IMR-90 (cell line): ENCODE data around the gene ZNF581. TPM values are rescaled to one million over a fixed set of nuclear protein-coding genes. Genes with fewer than 3 reads are reported as not detected.
A peak's percentile ranks its signal among the peaks of the same experiment; 100 is the strongest.

Experiments used
- ATAC-seq: fragments of 200-7000 bp; cut with Tn5 transposase; 2 replicates; pipeline ENCODE4 v1.9.1; 2020; ENCODE audit warnings: low read depth, mild to moderate bottlenecking, moderate library complexity
- BruUV-seq: library from RNA; stranded (reverse); fragments of 400-500 nt; replicated peaks from 2 replicates; lab custom pipeline; 2021; lab: Mats Ljungman, UMichigan
- CTCF ChIA-PET: fragments of 300-600 bp; formaldehyde crosslinking; extraction: SDS; loops from one replicate; lab custom pipeline; 2021; ENCODE audit warnings: antibody characterized with exemption; lab: Yijun Ruan, JAX
- POLR2A ChIA-PET: fragments of 300-600 bp; sonication (Branson Sonifier 250); formaldehyde crosslinking; loops from one replicate; lab custom pipeline; 2022; ENCODE audit warnings: antibody characterized with exemption; ENCODE audit not compliant: unreplicated experiment; lab: Charles Lee
- DNase-seq: peaks from one replicate; pipeline ENCODE4 v3.0.0; 2013
- H2AFZ ChIP-seq: replicated peaks from 2 replicates; pipeline ENCODE3; 2013; ENCODE audit warnings: low read length, mild to moderate bottlenecking; ENCODE audit not compliant: poor library complexity
- H2AK5ac ChIP-seq: 2 replicates; pipeline ENCODE4 v1.6.1; 2013; ENCODE audit warnings: low read depth, low read length, inconsistent platforms
- H2AK9ac ChIP-seq: replicated peaks from 2 replicates; pipeline ENCODE3; 2013; ENCODE audit warnings: mild to moderate bottlenecking, low read depth, low read length, moderate library complexity; ENCODE audit not compliant: poor library complexity
- H2BK120ac ChIP-seq: 2 replicates; pipeline ENCODE4 v1.6.1; 2013; ENCODE audit warnings: low read depth, low read length, inconsistent platforms
- H2BK15ac ChIP-seq: 3 replicates; pipeline ENCODE4 v1.6.1; 2013; ENCODE audit warnings: low read depth, low read length, inconsistent platforms
- H2BK20ac ChIP-seq: 2 replicates; pipeline ENCODE4 v1.6.1; 2013; ENCODE audit warnings: low read depth, mild to moderate bottlenecking, inconsistent platforms, low read length, moderate library complexity
- H2BK5ac ChIP-seq: 2 replicates; pipeline ENCODE4 v1.6.1; 2013; ENCODE audit warnings: mild to moderate bottlenecking, low read depth, low read length, inconsistent platforms; ENCODE audit not compliant: poor library complexity, severe bottlenecking
- H3K14ac ChIP-seq: replicated peaks from 2 replicates; pipeline ENCODE4 v1.6.1; 2013; ENCODE audit warnings: low read depth, low read length, inconsistent platforms
- H3K18ac ChIP-seq: 2 replicates; pipeline ENCODE4 v1.6.1; 2013; ENCODE audit warnings: low read depth, low read length, control low read depth
- H3K23ac ChIP-seq: 2 replicates; pipeline ENCODE4 v1.6.1; 2013; ENCODE audit warnings: low read depth, low read length, inconsistent platforms
- H3K27ac ChIP-seq: 2 replicates; pipeline ENCODE4 v1.5.1; 2013; ENCODE audit warnings: mild to moderate bottlenecking, control low read depth, low read length; ENCODE audit not compliant: insufficient read depth
- H3K27me3 ChIP-seq: 2 replicates; pipeline ENCODE4 v1.6.1; 2013; ENCODE audit warnings: low read length; ENCODE audit not compliant: control insufficient read depth, insufficient read depth
- H3K36me3 ChIP-seq: 2 replicates; pipeline ENCODE4 v1.6.1; 2013; ENCODE audit warnings: low read length, mixed read lengths; ENCODE audit not compliant: control insufficient read depth, insufficient read depth
- H3K4ac ChIP-seq: 2 replicates; pipeline ENCODE4 v1.6.1; 2013; ENCODE audit warnings: low read depth, low read length, inconsistent platforms
- H3K4me1 ChIP-seq: 2 replicates; pipeline ENCODE4 v1.6.1; 2013; ENCODE audit warnings: low read length, mixed read lengths; ENCODE audit not compliant: control insufficient read depth, insufficient read depth
- H3K4me2 ChIP-seq: 2 replicates; pipeline ENCODE4 v1.6.1; 2013; ENCODE audit warnings: low read depth, mild to moderate bottlenecking, control low read depth, low read length, moderate library complexity
- H3K4me3 ChIP-seq: 2 replicates; pipeline ENCODE4 v1.5.1; 2013; ENCODE audit warnings: low read depth, mild to moderate bottlenecking, control low read depth, low read length, moderate library complexity; ENCODE audit not compliant: insufficient read depth
- H3K56ac ChIP-seq: 2 replicates; pipeline ENCODE4 v1.6.1; 2013; ENCODE audit warnings: low read length, inconsistent platforms; ENCODE audit not compliant: insufficient read depth; ENCODE audit errors: extremely low read depth
- H3K79me1 ChIP-seq, 2 experiments: 2 replicates each; pipeline ENCODE4 v1.6.1; 2013; ENCODE audit warnings: low read length in 2 of 2, inconsistent platforms in 1 of 2, low read depth in 1 of 2
- H3K9ac ChIP-seq: 2 replicates; pipeline ENCODE4 v1.6.1; 2013; ENCODE audit warnings: low read depth, low read length, control low read depth
- H3K9me1 ChIP-seq: 2 replicates; pipeline ENCODE4 v1.6.1; 2013; ENCODE audit warnings: low read length, inconsistent platforms; ENCODE audit not compliant: insufficient read depth
- H3K9me3 ChIP-seq: 2 replicates; pipeline ENCODE4 v1.6.1; 2013; ENCODE audit warnings: low read length; ENCODE audit not compliant: control insufficient read depth, insufficient read depth
- H4K20me1 ChIP-seq: 2 replicates; pipeline ENCODE4 v1.6.1; 2013; ENCODE audit warnings: low read length, inconsistent platforms; ENCODE audit not compliant: insufficient read depth
- H4K5ac ChIP-seq: 2 replicates; pipeline ENCODE4 v1.6.1; 2013; ENCODE audit warnings: mild to moderate bottlenecking, low read depth, low read length, control low read depth
- H4K8ac ChIP-seq, 2 experiments: 2 replicates each; pipeline ENCODE4 v1.6.1; 2013; ENCODE audit warnings: low read depth in 2 of 2, low read length in 2 of 2, control low read depth in 1 of 2, inconsistent platforms in 1 of 2
- H4K91ac ChIP-seq: 2 replicates; pipeline ENCODE4 v1.6.1; 2013; ENCODE audit warnings: low read depth, low read length, inconsistent platforms; ENCODE audit not compliant: insufficient read depth
- BHLHE40 ChIP-seq: fragments of 150-350 bp; IDR thresholded peaks from 2 replicates; pipeline ENCODE4 v1.6.1; 2016; ENCODE audit warnings: mild to moderate bottlenecking, low read depth, low read length
- CEBPB ChIP-seq: IDR thresholded peaks from 2 replicates; pipeline ENCODE4 v1.6.1; 2012; ENCODE audit warnings: low read depth, low read length, improper control_type of control experiment
- CHD1 ChIP-seq: IDR thresholded peaks from 2 replicates; pipeline ENCODE4 v1.6.1; 2012; ENCODE audit warnings: low read depth, low read length, improper control_type of control experiment
- CTCF ChIP-seq: conservative IDR thresholded peaks from 2 replicates; pipeline ENCODE4 v1.5.1; 2012; ENCODE audit warnings: mild to moderate bottlenecking, low read depth, low read length, improper control_type of control experiment
- FOS ChIP-seq: fragments of 150-350 bp; IDR thresholded peaks from 2 replicates; pipeline ENCODE4 v1.6.1; 2016; ENCODE audit warnings: low read depth, low read length
- MAFK ChIP-seq: IDR thresholded peaks from 2 replicates; pipeline ENCODE4 v1.6.1; 2012; ENCODE audit warnings: low read depth, low read length, improper control_type of control experiment
- MAZ ChIP-seq: IDR thresholded peaks from 2 replicates; pipeline ENCODE4 v1.6.1; 2012; ENCODE audit warnings: low read depth, mild to moderate bottlenecking, low read length, improper control_type of control experiment, moderate library complexity, borderline replicate concordance
- MXI1 ChIP-seq: IDR thresholded peaks from 2 replicates; pipeline ENCODE4 v1.6.1; 2012; ENCODE audit warnings: low read depth, mild to moderate bottlenecking, low read length, moderate library complexity, borderline replicate concordance
- NFE2L2 ChIP-seq: fragments of 150-350 bp; IDR thresholded peaks from 2 replicates; pipeline ENCODE4 v1.6.1; 2016; ENCODE audit warnings: low read depth, mild to moderate bottlenecking, low read length
- POLR2A ChIP-seq: IDR thresholded peaks from 2 replicates; pipeline ENCODE4 v1.6.1; 2012; ENCODE audit warnings: mild to moderate bottlenecking, low read depth, low read length
- RCOR1 ChIP-seq: IDR thresholded peaks from 2 replicates; pipeline ENCODE4 v1.6.1; 2012; ENCODE audit warnings: mild to moderate bottlenecking, low read length, improper control_type of control experiment; ENCODE audit not compliant: insufficient replicate concordance
- RFX5 ChIP-seq: IDR thresholded peaks from 2 replicates; pipeline ENCODE4 v1.8.0; 2012; ENCODE audit warnings: low read depth, mild to moderate bottlenecking, low read length, moderate library complexity
- SMC3 ChIP-seq: fragments of 150-350 bp; IDR thresholded peaks from 2 replicates; pipeline ENCODE4 v1.6.1; 2016; ENCODE audit warnings: low read depth, mild to moderate bottlenecking, antibody characterized with exemption, low read length, moderate library complexity
- USF2 ChIP-seq: fragments of 150-350 bp; IDR thresholded peaks from 2 replicates; pipeline ENCODE4 v1.6.1; 2017; ENCODE audit warnings: mild to moderate bottlenecking, antibody characterized with exemption, low read length, low read depth
- WGBS, 2 experiments: methylation state at CpG; one replicate each; pipeline versions ENCODE4 v1.1.5 to v1.1.7; 2013; ENCODE audit warnings: missing lambda C conversion rate in 2 of 2; ENCODE audit not compliant: insufficient read length in 1 of 2; ENCODE audit errors: extremely low coverage in 2 of 2; 5-methylcytosine and 5-hydroxymethylcytosine counted together
- dilution Hi-C: fragments of 300-500 bp; cut with HindIII; formaldehyde crosslinking; loops from one replicate; pipeline ENCODE4 v1.14.3; 2018; ENCODE audit warnings: low sequenced_read_pairs; ENCODE audit not compliant: unreplicated experiment
- in situ Hi-C: fragments of 300-500 bp; cut with MboI; formaldehyde crosslinking; loops from 3 replicates; pipeline ENCODE4 v1.14.3; 2019; ENCODE audit warnings: low sequenced_read_pairs, inconsistent platforms, mixed read lengths
- intact Hi-C: fragments of 100-400 bp; cut with micrococcal nuclease; formaldehyde crosslinking; loops from 2 replicates; pipeline ENCODE4 v1.10.0; 2022
- polyA plus RNA-seq, 3 experiments: library from polyadenylated mRNA; depleted of rRNA; stranded (reverse); fragments of >200 nt; gene quantifications; 2 replicates each; pipeline ENCODE4 v1.2.3, GENCODE V29; 2012; ENCODE audit warnings: low replicate concordance in 1 of 3
- total RNA-seq: library from RNA; depleted of rRNA; stranded (reverse); fragments of >200 nt; gene quantifications from 2 replicates; pipeline ENCODE4 v1.2.3, GENCODE V29; 2012
- TF ChIP-seq, protein P1 (sequence below): fragments of 150-350 bp; IDR thresholded peaks from 2 replicates; pipeline ENCODE4 v1.6.1; 2016; ENCODE audit warnings: low read depth, mild to moderate bottlenecking, low read length, moderate library complexity, borderline replicate concordance

The ZNF581 gene
- total and polyA plus RNA-seq, 2 of the 4 experiments (the other 2 are of a cell fraction): 9.7 to 21.9 TPM

DNA sequence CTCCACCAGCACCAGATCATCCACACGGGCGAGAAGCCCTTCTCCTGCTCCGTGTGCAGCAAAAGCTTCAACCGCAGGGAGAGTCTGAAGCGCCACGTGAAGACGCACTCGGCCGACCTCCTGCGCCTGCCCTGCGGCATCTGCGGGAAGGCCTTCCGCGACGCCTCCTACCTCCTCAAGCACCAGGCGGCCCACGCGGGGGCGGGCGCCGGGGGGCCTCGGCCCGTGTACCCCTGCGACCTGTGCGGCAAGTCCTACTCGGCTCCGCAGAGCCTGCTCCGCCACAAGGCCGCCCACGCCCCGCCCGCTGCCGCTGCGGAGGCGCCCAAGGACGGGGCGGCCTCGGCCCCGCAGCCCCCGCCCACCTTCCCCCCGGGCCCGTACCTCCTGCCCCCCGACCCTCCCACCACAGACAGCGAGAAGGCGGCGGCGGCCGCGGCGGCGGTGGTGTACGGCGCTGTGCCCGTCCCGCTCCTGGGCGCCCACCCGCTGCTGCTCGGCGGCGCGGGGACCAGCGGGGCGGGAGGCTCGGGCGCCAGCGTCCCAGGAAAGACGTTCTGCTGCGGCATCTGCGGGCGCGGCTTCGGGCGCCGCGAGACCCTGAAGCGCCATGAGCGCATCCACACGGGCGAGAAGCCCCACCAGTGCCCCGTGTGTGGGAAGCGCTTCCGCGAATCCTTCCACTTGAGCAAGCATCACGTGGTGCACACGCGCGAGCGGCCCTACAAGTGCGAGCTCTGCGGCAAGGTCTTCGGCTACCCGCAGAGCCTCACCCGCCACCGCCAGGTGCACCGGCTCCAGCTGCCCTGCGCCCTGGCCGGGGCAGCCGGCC, 28.5 kb upstream of the ZNF581 start:
- Histone ChIP-seq H3K56ac (no peak overlapping the region), H3K9ac (no peak overlapping the region), H2BK120ac (no peak overlapping the region), H2BK20ac (no peak overlapping the region), H3K4me3 (no peak overlapping the region), H3K27ac (no peak overlapping the region), H4K5ac (no peak overlapping the region), H3K79me1 (peaks cover 28 to 51% of the 10 kb centered on the region in 2 experiments), H4K8ac (no peak overlapping the region), H4K91ac (no peak overlapping the region), H3K14ac (no peak overlapping the region), H3K9me3 (peaks cover under 1% of the 10 kb centered on the region; the same call in 1 of the 2 replicates), H2AK9ac (peak overlapping the region; percentile 65), H2AK5ac (no peak overlapping the region), H3K23ac (no peak overlapping the region), H3K36me3 (peaks cover 36% of the 10 kb centered on the region), H2AFZ (no peak overlapping the region), H4K20me1 (peaks cover 35% of the 10 kb centered on the region), H2BK5ac (no peak overlapping the region), H3K4me1 (peaks cover 10% of the 10 kb centered on the region), H3K18ac (no peak overlapping the region), H3K4ac (no peak overlapping the region), H3K27me3 (no peaks in the 10 kb centered on the region), H3K9me1 (peaks cover 16% of the 10 kb centered on the region), H2BK15ac (no peak overlapping the region), H3K4me2 (no peak overlapping the region)
- ATAC-seq: no peak
- ChIA-PET CTCF (no interaction called here), POLR2A (no interaction called here)
- dilution Hi-C loops: no loop called here
- WGBS, 2 experiments: 98% methylated on average over 60 of the region's 98 CpGs; no CpG with 5 or more reads in 1 of the 2 experiments
- in situ Hi-C loops: no loop called here
- BruUV-seq: no TSS peak
- intact Hi-C loops: no loop called here
- no peak for DNase-seq
- no peak for TF ChIP-seq FOS
- no peak for TF ChIP-seq POLR2A
- TF ChIP-seq MAZ: no peak
- TF ChIP-seq CTCF: no peak
- no peak for TF ChIP-seq MAFK
- no peak for TF ChIP-seq SMC3
- TF ChIP-seq USF2: no peak
- TF ChIP-seq RCOR1: no peak
- no peak for TF ChIP-seq CEBPB
- TF ChIP-seq BHLHE40: no peak
- TF ChIP-seq RFX5: no peak
- TF ChIP-seq MXI1: no peak
- TF ChIP-seq CHD1: no peak
- TF ChIP-seq, protein P1, sequence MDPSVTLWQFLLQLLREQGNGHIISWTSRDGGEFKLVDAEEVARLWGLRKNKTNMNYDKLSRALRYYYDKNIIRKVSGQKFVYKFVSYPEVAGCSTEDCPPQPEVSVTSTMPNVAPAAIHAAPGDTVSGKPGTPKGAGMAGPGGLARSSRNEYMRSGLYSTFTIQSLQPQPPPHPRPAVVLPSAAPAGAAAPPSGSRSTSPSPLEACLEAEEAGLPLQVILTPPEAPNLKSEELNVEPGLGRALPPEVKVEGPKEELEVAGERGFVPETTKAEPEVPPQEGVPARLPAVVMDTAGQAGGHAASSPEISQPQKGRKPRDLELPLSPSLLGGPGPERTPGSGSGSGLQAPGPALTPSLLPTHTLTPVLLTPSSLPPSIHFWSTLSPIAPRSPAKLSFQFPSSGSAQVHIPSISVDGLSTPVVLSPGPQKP: no peak
- TF ChIP-seq NFE2L2: no peak
